H1 (cell line): Measurements from ENCODE around the gene SPI1. TPM values are rescaled to one million over a fixed set of nuclear protein-coding genes. Genes with fewer than 3 reads are reported as not detected.

Source experiments
- CTCF ChIA-PET: fragments of 300-600 bp; sonication (Branson Sonifier 250); formaldehyde crosslinking; loops from one replicate; lab custom pipeline; 2021; ENCODE audit not compliant: partially characterized antibody; lab: Charles Lee
- POLR2A ChIA-PET: fragments of 300-600 bp; sonication (Branson Sonifier 250); formaldehyde crosslinking; loops from one replicate; lab custom pipeline; 2021; ENCODE audit warnings: inconsistent platforms; ENCODE audit not compliant: partially characterized antibody; lab: Charles Lee
- DNase-seq, 2 experiments: peaks; one replicate each; pipeline versions ENCODE4 v3.0.0 to v3.0.0-alpha.2; 2010 to 2022; ENCODE audit warnings: low spot score in 2 of 2, low read depth in 1 of 2, mixed read lengths in 1 of 2
- FAIRE-seq: peaks from 2 replicates; lab custom pipeline; 2011; peaks lifted over from hg19 to GRCh38; lab: Jason Lieb, UNC
- H2AFZ ChIP-seq: 2 replicates; pipeline ENCODE4 v1.8.1; 2012; ENCODE audit warnings: low read length, inconsistent platforms
- H2AK5ac ChIP-seq: 2 replicates; pipeline ENCODE4 v1.6.1; 2013; ENCODE audit warnings: low read depth, low read length
- H2BK120ac ChIP-seq: replicated peaks from 2 replicates; pipeline ENCODE3; 2013; ENCODE audit warnings: low read depth, low read length, inconsistent platforms
- H2BK12ac ChIP-seq: 2 replicates; pipeline ENCODE4 v1.6.1; 2013; ENCODE audit warnings: low read depth, low read length
- H2BK15ac ChIP-seq: 2 replicates; pipeline ENCODE4 v1.6.1; 2013; ENCODE audit warnings: low read length
- H2BK20ac ChIP-seq: 2 replicates; pipeline ENCODE4 v1.6.1; 2013; ENCODE audit warnings: low read length
- H2BK5ac ChIP-seq: 2 replicates; pipeline ENCODE4 v1.6.1; 2013; ENCODE audit warnings: low read depth, low read length
- H3K14ac ChIP-seq: 2 replicates; pipeline ENCODE4 v1.6.1; 2013; ENCODE audit warnings: inconsistent platforms; ENCODE audit not compliant: insufficient read length
- H3K18ac ChIP-seq: 2 replicates; pipeline ENCODE4 v1.6.1; 2013; ENCODE audit warnings: low read length; ENCODE audit errors: extremely low read depth
- H3K23ac ChIP-seq: 2 replicates; pipeline ENCODE4 v1.6.1; 2013; ENCODE audit warnings: inconsistent platforms; ENCODE audit not compliant: insufficient read length
- H3K23me2 ChIP-seq: 2 replicates; pipeline ENCODE4 v1.6.1; 2013; ENCODE audit warnings: low read depth, low read length
- H3K27ac ChIP-seq: 2 replicates; pipeline ENCODE4 v1.6.1; 2011; ENCODE audit warnings: low read depth, low read length, inconsistent platforms
- H3K27me3 ChIP-seq, 4 experiments: replicated peaks in 1 of 4; 1 replicate in 1 of 4; 2 replicates in 3 of 4; pipeline versions ENCODE4 v1.6.1 to v1.8.1; 2011 to 2013; ENCODE audit warnings: low read length in 3 of 4, mild to moderate bottlenecking in 3 of 4, inconsistent platforms in 2 of 4, mixed read lengths in 2 of 4, moderate library complexity in 1 of 4; ENCODE audit not compliant: control insufficient read depth in 3 of 4, insufficient read depth in 3 of 4; ENCODE audit errors: extremely low read depth in 1 of 4
- H3K36me3 ChIP-seq, 4 experiments: 2 replicates each; pipeline versions ENCODE4 v1.6.1 to v1.8.1; 2011 to 2013; ENCODE audit warnings: mild to moderate bottlenecking in 4 of 4, low read length in 3 of 4, moderate library complexity in 2 of 4, control low read depth in 1 of 4, inconsistent platforms in 1 of 4; ENCODE audit not compliant: insufficient read depth in 4 of 4, control insufficient read depth in 2 of 4
- H3K4ac ChIP-seq: replicated peaks from 2 replicates; pipeline ENCODE3; 2013; ENCODE audit warnings: low read length, low read depth, mixed read lengths, inconsistent platforms; ENCODE audit not compliant: insufficient read length
- H3K4me1 ChIP-seq, 4 experiments: replicated peaks in 1 of 4; 1 replicate in 1 of 4; 2 replicates in 3 of 4; pipeline versions ENCODE4 v1.6.1 to v1.8.1; 2011 to 2013; ENCODE audit warnings: low read length in 3 of 4, inconsistent platforms in 2 of 4, mixed read lengths in 1 of 4; ENCODE audit not compliant: insufficient read depth in 4 of 4, control insufficient read depth in 3 of 4
- H3K4me2 ChIP-seq, 2 experiments: 2 replicates each; pipeline versions ENCODE4 v1.6.1 to v1.8.1; 2011 to 2013; ENCODE audit warnings: low read depth in 2 of 2, low read length in 2 of 2, control low read depth in 1 of 2, inconsistent platforms in 1 of 2, mild to moderate bottlenecking in 1 of 2; ENCODE audit not compliant: insufficient read depth in 1 of 2
- H3K4me3 ChIP-seq, 4 experiments: fragments of 200-600, 300-600 bp in 1 of 4; sonication (generic), shearing (Covaris generic), sonication (Bioruptor Twin) in 1 of 4; 2 replicates each; pipeline versions ENCODE4 v1.5.1 to v1.8.1; 2011 to 2016; ENCODE audit warnings: low read length in 4 of 4, low read depth in 3 of 4, control low read depth in 2 of 4, inconsistent platforms in 2 of 4, mild to moderate bottlenecking in 2 of 4, mixed read lengths in 1 of 4, moderate library complexity in 1 of 4; ENCODE audit not compliant: insufficient read depth in 2 of 4; ENCODE audit errors: extremely low read depth in 1 of 4
- H3K56ac ChIP-seq: replicated peaks from 2 replicates; pipeline ENCODE3; 2013; ENCODE audit warnings: low read depth, mild to moderate bottlenecking, mixed read lengths, low read length, inconsistent platforms; ENCODE audit not compliant: insufficient read length
- H3K79me1 ChIP-seq: 2 replicates; pipeline ENCODE4 v1.6.1; 2013; ENCODE audit warnings: low read depth, low read length, control low read depth
- H3K79me2 ChIP-seq, 2 experiments: 2 replicates each; pipeline versions ENCODE4 v1.6.1 to v1.8.1; 2012 to 2013; ENCODE audit warnings: low read length in 2 of 2, mild to moderate bottlenecking in 2 of 2, inconsistent platforms in 1 of 2; ENCODE audit not compliant: insufficient read depth in 2 of 2, control insufficient read depth in 1 of 2
- H3K9ac ChIP-seq, 4 experiments: replicated peaks in 1 of 4; 1 replicate in 1 of 4; 2 replicates in 3 of 4; pipeline versions ENCODE4 v1.6.1 to v1.8.1; 2011 to 2013; ENCODE audit warnings: low read depth in 3 of 4, low read length in 3 of 4, control low read depth in 2 of 4, mild to moderate bottlenecking in 2 of 4, moderate library complexity in 2 of 4, inconsistent platforms in 1 of 4; ENCODE audit errors: extremely low read depth in 1 of 4
- H3K9me3 ChIP-seq, 2 experiments: 2 replicates each; pipeline versions ENCODE4 v1.6.1 to v1.8.1; 2012 to 2013; ENCODE audit warnings: mild to moderate bottlenecking in 2 of 2, moderate library complexity in 2 of 2, control low read depth in 1 of 2, inconsistent platforms in 1 of 2, low read depth in 1 of 2, low read length in 1 of 2, mixed read lengths in 1 of 2; ENCODE audit not compliant: insufficient read depth in 2 of 2
- H4K20me1 ChIP-seq, 2 experiments: replicated peaks in 1 of 2; 2 replicates each; pipeline versions ENCODE3 to v1.8.1; 2011 to 2013; ENCODE audit warnings: inconsistent platforms in 2 of 2, low read length in 2 of 2, mild to moderate bottlenecking in 1 of 2; ENCODE audit not compliant: insufficient read depth in 2 of 2, control insufficient read depth in 1 of 2
- H4K5ac ChIP-seq: 2 replicates; pipeline ENCODE4 v1.6.1; 2013; ENCODE audit warnings: low read length, low read depth, mixed read lengths, inconsistent platforms; ENCODE audit not compliant: insufficient read length
- H4K8ac ChIP-seq: 2 replicates; pipeline ENCODE4 v1.8.0; 2013; ENCODE audit warnings: mild to moderate bottlenecking, moderate library complexity, low read length, inconsistent platforms; ENCODE audit not compliant: insufficient read depth; ENCODE audit errors: extremely low read depth
- H4K91ac ChIP-seq: replicated peaks from 2 replicates; pipeline ENCODE3; 2013; ENCODE audit warnings: low read length, mixed read lengths, inconsistent platforms; ENCODE audit not compliant: insufficient read length
- BRCA1 ChIP-seq: IDR thresholded peaks from 2 replicates; pipeline ENCODE4 v1.6.1; 2012; ENCODE audit warnings: low read depth, low read length, improper control_type of control experiment
- CEBPB ChIP-seq: IDR thresholded peaks from 2 replicates; pipeline ENCODE4 v1.6.1; 2012; ENCODE audit warnings: low read depth, low read length
- GTF2F1 ChIP-seq: IDR thresholded peaks from 2 replicates; pipeline ENCODE4 v1.6.1; 2012; ENCODE audit warnings: low read depth, low read length, improper control_type of control experiment, borderline replicate concordance
- KDM4A ChIP-seq: IDR thresholded peaks from one replicate; pipeline ENCODE4 v1.7.1; 2012; ENCODE audit warnings: low read depth, mild to moderate bottlenecking, moderate library complexity, low read length, inconsistent platforms; ENCODE audit not compliant: severe bottlenecking
- MAX ChIP-seq: IDR thresholded peaks from 2 replicates; pipeline ENCODE4 v1.6.1; 2012; ENCODE audit warnings: inconsistent platforms
- NRF1 ChIP-seq: IDR thresholded peaks from 2 replicates; pipeline ENCODE4 v1.6.1; 2011; ENCODE audit warnings: mild to moderate bottlenecking, low read depth, low read length, improper control_type of control experiment
- RBBP5 ChIP-seq: IDR thresholded peaks from 2 replicates; pipeline ENCODE4 v1.7.1; 2012; ENCODE audit warnings: low read depth, mild to moderate bottlenecking, inconsistent platforms, low read length, moderate library complexity, borderline replicate concordance
- SP2 ChIP-seq: IDR thresholded peaks from 2 replicates; pipeline ENCODE4 v1.6.1; 2012; ENCODE audit warnings: mild to moderate bottlenecking, low read length, inconsistent platforms
- ZNF274 ChIP-seq: IDR thresholded peaks from 2 replicates; pipeline ENCODE4 v1.7.0; 2012; ENCODE audit warnings: low read length, borderline replicate concordance; ENCODE audit errors: extremely low read depth
- WGBS, 2 experiments: shearing (Covaris generic) in 1 of 2; methylation state at CpG; one replicate each; pipeline versions ENCODE4 v1.1.6 to v1.1.7; 2013 to 2015; ENCODE audit warnings: low lambda C conversion rate in 2 of 2, mixed read lengths in 2 of 2, inconsistent platforms in 1 of 2, low coverage in 1 of 2, missing lambda C conversion rate in 1 of 2; ENCODE audit not compliant: insufficient replicate concordance in 2 of 2, insufficient coverage in 1 of 2, insufficient read length in 1 of 2; ENCODE audit errors: extremely low coverage in 1 of 2, missing lambda C conversion rate in 1 of 2; 5-methylcytosine and 5-hydroxymethylcytosine counted together
- polyA plus RNA-seq, 7 experiments: library from polyadenylated mRNA; depleted of rRNA in 3 of 7; stranded (reverse) in 5 of 7; unstranded in 2 of 7; fragments of >200 nt in 5 of 7; fragments of 200-250 nt in 2 of 7; gene quantifications; 1 replicate in 5 of 7; 2 replicates in 1 of 7; 4 replicates in 1 of 7; pipeline versions ENCODE4 v1.2.1 to v1.2.3, GENCODE V29; 2011 to 2013; ENCODE audit warnings: missing spikeins in 2 of 7, mixed read lengths in 2 of 7
- total RNA-seq: library from RNA; stranded (reverse); fragmentation: NEBNext Ultra II Directional; extraction: Animal tissue kit (Norgen Biotek cat#: 25700); gene quantifications from 2 replicates; pipeline ENCODE4 v1.2.1, GENCODE V29; 2021
- TF ChIP-seq, protein P1 (sequence below): IDR thresholded peaks from 2 replicates; pipeline ENCODE4 v1.6.1; 2012; ENCODE audit warnings: low read length, inconsistent platforms

The SPI1 gene
- total and polyA plus RNA-seq, 2 of the 8 experiments (the other 6 are each of a cell fraction or from before 2014, with no cell fraction given), result 0.12 TPM; not detected in 1

DNA sequence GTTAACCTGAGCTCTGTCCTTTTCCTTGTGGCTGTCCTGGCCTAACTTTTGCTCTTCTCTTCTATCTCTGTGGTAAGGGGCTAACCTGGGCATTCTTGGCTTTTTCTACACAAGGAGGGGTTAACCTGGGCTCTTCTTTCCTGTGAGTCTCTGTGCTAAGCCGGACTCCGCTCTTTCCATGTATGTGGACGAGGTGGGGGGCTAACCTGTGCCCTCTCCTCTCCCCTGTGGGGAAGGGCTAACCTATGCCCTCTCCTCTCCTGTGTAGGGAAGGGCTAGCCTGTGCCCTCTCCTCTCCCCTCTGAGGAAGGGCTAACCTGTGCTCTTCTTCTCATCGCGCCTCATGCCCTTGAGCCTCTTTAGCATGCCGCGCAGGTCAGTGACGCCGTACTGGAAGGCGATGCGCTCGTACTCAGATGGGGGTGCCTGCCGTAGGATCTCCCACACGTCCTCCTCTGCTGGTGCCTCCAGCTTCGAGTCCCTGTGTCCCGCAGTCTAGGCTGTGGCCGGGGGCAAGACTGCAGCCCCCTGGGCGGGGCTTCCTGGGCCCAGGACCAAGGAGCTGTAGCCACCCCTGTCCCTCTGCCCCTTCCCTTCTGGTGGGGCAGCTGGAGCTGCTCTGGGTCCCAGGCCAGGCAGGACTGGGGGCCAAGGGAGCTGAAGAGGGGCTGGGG is 32.3 kb downstream of the SPI1 start:
- no peak for FAIRE-seq
- no peak overlapping the region for H3K56ac ChIP-seq
- TF ChIP-seq, protein P1, sequence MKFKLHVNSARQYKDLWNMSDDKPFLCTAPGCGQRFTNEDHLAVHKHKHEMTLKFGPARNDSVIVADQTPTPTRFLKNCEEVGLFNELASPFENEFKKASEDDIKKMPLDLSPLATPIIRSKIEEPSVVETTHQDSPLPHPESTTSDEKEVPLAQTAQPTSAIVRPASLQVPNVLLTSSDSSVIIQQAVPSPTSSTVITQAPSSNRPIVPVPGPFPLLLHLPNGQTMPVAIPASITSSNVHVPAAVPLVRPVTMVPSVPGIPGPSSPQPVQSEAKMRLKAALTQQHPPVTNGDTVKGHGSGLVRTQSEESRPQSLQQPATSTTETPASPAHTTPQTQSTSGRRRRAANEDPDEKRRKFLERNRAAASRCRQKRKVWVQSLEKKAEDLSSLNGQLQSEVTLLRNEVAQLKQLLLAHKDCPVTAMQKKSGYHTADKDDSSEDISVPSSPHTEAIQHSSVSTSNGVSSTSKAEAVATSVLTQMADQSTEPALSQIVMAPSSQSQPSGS, result no peak
- TF ChIP-seq NRF1, result no peak
- no peak for TF ChIP-seq CEBPB
- no peak for TF ChIP-seq MAX
- no peak for TF ChIP-seq GTF2F1
- TF ChIP-seq RBBP5, result no peak
- no peak for TF ChIP-seq KDM4A
- no peak for TF ChIP-seq ZNF274
- TF ChIP-seq BRCA1, result no peak
- TF ChIP-seq SP2, result no peak

More for the DNA sequence above, 32.3 kb downstream of the SPI1 start:
- no peak overlapping the region; the same call in 1 of the 2 replicates for H3K18ac ChIP-seq
- no peaks in the 10 kb centered on the region for H3K79me2 ChIP-seq
- H3K27ac ChIP-seq, result no peak overlapping the region
- DNase-seq, result no peak
- no peak overlapping the region for H2AK5ac ChIP-seq
- no peak overlapping the region for H3K4me3 ChIP-seq
- no peaks in the 10 kb centered on the region for H3K9me3 ChIP-seq
- H2BK12ac ChIP-seq, result no peak overlapping the region
- no peak overlapping the region for H2BK20ac ChIP-seq
- H2BK5ac ChIP-seq, result no peak overlapping the region
- no peaks in the 10 kb centered on the region for H3K36me3 ChIP-seq
- ChIA-PET CTCF (interaction anchor here (0.8 to 5.9 kb wide), 5 partner anchors 8 to 87 kb away, joined by 3 to 35 read pairs (median 4); partner anchors contain the start of gene NR1H3), POLR2A (interaction anchor here (0.7 to 1.1 kb wide), 2 partner anchors 19 to 92 kb away, joined by 3 read pairs; no protein-coding TSS in a partner anchor)
- no peak overlapping the region for H2AFZ ChIP-seq
- no peak overlapping the region for H3K9ac ChIP-seq
- peaks cover 0 to under 1% of the 10 kb centered on the region in 2 experiments for H4K20me1 ChIP-seq
- H3K14ac ChIP-seq, result no peak overlapping the region
- H3K4me2 ChIP-seq, result no peak overlapping the region
- no peak overlapping the region for H3K4ac ChIP-seq
- H2BK120ac ChIP-seq, result no peak overlapping the region
- H3K79me1 ChIP-seq, result no peaks in the 10 kb centered on the region; the same call in 1 of the 2 replicates
- H3K23ac ChIP-seq, result no peak overlapping the region
- no peak overlapping the region for H2BK15ac ChIP-seq
- H3K23me2 ChIP-seq, result no peaks in the 10 kb centered on the region
- no peaks in the 10 kb centered on the region for H3K27me3 ChIP-seq
- H3K4me1 ChIP-seq, result peaks cover 0 to 5% (median 3%) of the 10 kb centered on the region in 4 experiments; a peak in 6 of 7 replicates
- 84% methylated on average over 13 of the region's 18 CpGs; no CpG with 5 or more reads in 1 of the 2 experiments for WGBS, 2 experiments
- H4K91ac ChIP-seq, result no peak overlapping the region
- no peak overlapping the region for H4K8ac ChIP-seq
- no peak overlapping the region for H4K5ac ChIP-seq
